K562 (cell line): ENCODE measurements around the gene MYMX. TPM values are rescaled to one million over a fixed set of nuclear protein-coding genes. Genes with fewer than 3 reads are reported as not detected.

Experiments used
- BRCA1 ChIP-seq, 2 experiments: fragments of 450-650 bp in 1 of 2; sonication (generic) in 1 of 2; formaldehyde crosslinking in 1 of 2; IDR thresholded peaks; 2 replicates each; pipeline versions ENCODE4 v1.5.0 to v1.6.1; 2017 to 2020; ENCODE audit warnings: mild to moderate bottlenecking in 1 of 2, missing genetic modification reagents in 1 of 2
- CLOCK ChIP-seq: fragments of 250-450 bp; sonication (Bioruptor Pico); IDR thresholded peaks from 2 replicates; pipeline ENCODE4 v1.4.0; 2020; ENCODE audit warnings: mild to moderate bottlenecking, moderate library complexity, borderline replicate concordance
- CTCF ChIP-seq, 3 experiments: IDR thresholded peaks in 2 of 3; conservative IDR thresholded peaks in 1 of 3; 2 replicates each; pipeline ENCODE4 v1.5.1; 2011 to 2012; ENCODE audit warnings: low read length in 3 of 3, mild to moderate bottlenecking in 3 of 3, control low read depth in 2 of 3, improper control_type of control experiment in 1 of 3, inconsistent platforms in 1 of 3, low read depth in 1 of 3, mixed read lengths in 1 of 3, moderate library complexity in 1 of 3; ENCODE audit not compliant: insufficient read depth in 2 of 3
- KDM1A ChIP-seq, 2 experiments: fragments of 450-650 bp; IDR thresholded peaks; 2 replicates each; pipeline ENCODE4 v1.6.1; 2016; ENCODE audit warnings: mild to moderate bottlenecking in 2 of 2
- MLX ChIP-seq, 2 experiments: fragments of 450-650 bp in 1 of 2; sonication (generic) in 1 of 2; formaldehyde crosslinking; conservative IDR thresholded peaks; 2 replicates each; pipeline versions ENCODE4 v1.4.0 to v1.8.1; 2020 to 2022; ENCODE audit warnings: mild to moderate bottlenecking in 1 of 2, missing genetic modification reagents in 1 of 2
- NR2F6 ChIP-seq: fragments of 450-650 bp; formaldehyde crosslinking; IDR thresholded peaks from 2 replicates; pipeline ENCODE4 v1.4.0; 2020; ENCODE audit warnings: mild to moderate bottlenecking
- PHB ChIP-seq: fragments of 250-450 bp; sonication (Bioruptor Pico); IDR thresholded peaks from 2 replicates; pipeline ENCODE4 v1.5.0; 2021
- SAFB ChIP-seq: fragments of 200-400 bp; formaldehyde crosslinking; IDR thresholded peaks from 2 replicates; pipeline ENCODE4 v1.6.1; 2017; ENCODE audit warnings: low read depth, low read length, borderline replicate concordance
- SMAD1 ChIP-seq: fragments of 150-350 bp; IDR thresholded peaks from 2 replicates; pipeline ENCODE4 v1.6.1; 2014; ENCODE audit warnings: low read length, low read depth; ENCODE audit not compliant: partially characterized antibody
- SMAD4 ChIP-seq: fragments of 250-450 bp; sonication (Bioruptor Pico); conservative IDR thresholded peaks from 2 replicates; pipeline ENCODE4 v1.8.0; 2021; ENCODE audit warnings: inconsistent platforms, mild to moderate bottlenecking, moderate library complexity
- SNIP1 ChIP-seq: fragments of 450-650 bp; IDR thresholded peaks from 2 replicates; pipeline ENCODE4 v1.7.1; 2017; ENCODE audit warnings: low read depth, mild to moderate bottlenecking
- TAF1 ChIP-seq: IDR thresholded peaks from 2 replicates; pipeline ENCODE4 v1.6.1; 2011; ENCODE audit warnings: mild to moderate bottlenecking, low read length, moderate library complexity; ENCODE audit not compliant: insufficient read depth, control insufficient read depth, severe bottlenecking; ENCODE audit errors: extremely low read depth
- TFAP4 ChIP-seq: sonication (generic); formaldehyde crosslinking; IDR thresholded peaks from 2 replicates; pipeline ENCODE4 v1.8.0; 2022; ENCODE audit warnings: missing genetic modification reagents, mild to moderate bottlenecking, moderate library complexity, borderline replicate concordance
- THAP7 ChIP-seq: fragments of 250-450 bp; sonication (Bioruptor Pico); IDR thresholded peaks from 2 replicates; pipeline ENCODE4 v1.5.0; 2021
- XRCC4 ChIP-seq: IDR thresholded peaks from one replicate; pipeline ENCODE4 v1.6.1; 2011; ENCODE audit not compliant: insufficient read depth, insufficient read length; ENCODE audit errors: extremely low read depth
- ZNF146 ChIP-seq: IDR thresholded peaks from one replicate; pipeline ENCODE4 v1.6.1; 2018; ENCODE audit warnings: missing compliant biosample characterization; ENCODE audit not compliant: unreplicated experiment
- ZNF24 ChIP-seq: fragments of 450-650 bp; IDR thresholded peaks from 2 replicates; pipeline ENCODE4 v1.6.1; 2016
- ZNF41 ChIP-seq: fragments of 250-450 bp; sonication (Bioruptor Pico); conservative IDR thresholded peaks from 2 replicates; pipeline ENCODE4 v1.4.0; 2020; ENCODE audit warnings: mild to moderate bottlenecking
- ZNF76 ChIP-seq: fragments of 250-450 bp; sonication (Bioruptor Pico); IDR thresholded peaks from 2 replicates; pipeline ENCODE4 v1.4.0; 2020; ENCODE audit warnings: mild to moderate bottlenecking, moderate library complexity, borderline replicate concordance
- ZNF77 ChIP-seq: fragments of 250-450 bp; sonication (Bioruptor Pico); IDR thresholded peaks from 2 replicates; pipeline ENCODE4 v1.5.0; 2020
- polyA plus RNA-seq, 8 experiments: library from polyadenylated mRNA; depleted of rRNA in 4 of 8; stranded (reverse) in 5 of 8; unstranded in 3 of 8; fragments of >200 nt; fragmentation: Nextera tagmentation in 2 of 8; fragmentation: Illumina TruSeq in 1 of 8; extraction: Ambion mirVana in 2 of 8; extraction: Trizol in 1 of 8; gene quantifications; 2 replicates each; pipeline versions ENCODE4 v1.2.1 to v1.2.3, GENCODE V29; 2011 to 2014; ENCODE audit warnings: inconsistent platforms in 1 of 8, missing spikeins in 1 of 8
- total RNA-seq, 7 experiments: library from RNA; depleted of rRNA in 6 of 7; stranded (reverse); fragments of >200 nt in 6 of 7; fragmentation: Illumina TruSeq in 2 of 7; extraction: Trizol in 2 of 7; gene quantifications; 2 replicates each; pipeline versions ENCODE4 v1.2.1 to v1.2.3, GENCODE V29; 2011 to 2021; ENCODE audit warnings: low replicate concordance in 1 of 7

Gene MYMX
- total and polyA plus RNA-seq, 9 of the 15 experiments (the other 6 are each of a cell fraction or from before 2014, with no cell fraction given) = 0.12 TPM; not detected in 8

- no peak for TF ChIP-seq MLX (CRISPR knock-in tag; conservative IDR thresholded peaks at IDR 0.05)
- TF ChIP-seq ZNF76 (CRISPR knock-in tag) = no peak
- TF ChIP-seq TFAP4 (CRISPR knock-in tag) = peak; percentile 88
- TF ChIP-seq SAFB = no peak
- peak; percentile 48 for TF ChIP-seq SMAD1
- TF ChIP-seq KDM1A (IDR thresholded peaks at IDR 0.05) = peak; percentile 89 to 91
- no peak for TF ChIP-seq THAP7
- no peak for TF ChIP-seq ZNF41 (CRISPR knock-in tag)
- peak; percentile 43 for TF ChIP-seq TAF1
- TF ChIP-seq CLOCK (CRISPR knock-in tag) = peak; percentile 42; the same call in 1 of the 2 replicates
- no peak for TF ChIP-seq XRCC4
- TF ChIP-seq NR2F6 (CRISPR knock-in tag) = no peak
- TF ChIP-seq ZNF24 = 0 out of 2 replicates have a peak, but pooled peaks have one; percentile 68
- TF ChIP-seq SMAD4 (CRISPR knock-in tag) = peak; percentile 95
- TF ChIP-seq PHB = no peak
- TF ChIP-seq ZNF77 (CRISPR knock-in tag) = no peak
- no peak for TF ChIP-seq SNIP1
- no peak for TF ChIP-seq CTCF (IDR thresholded peaks at IDR 0.05 in 2 of 3, conservative IDR thresholded peaks at IDR 0.05 in 1 of 3; ENCODE audit: insufficient read depth in 2 of 3, low read depth in 1 of 3, low read length in 3 of 3)
- TF ChIP-seq BRCA1 (IDR thresholded peaks at IDR 0.05) = no peak
- TF ChIP-seq BRCA1 (CRISPR knock-in tag; IDR thresholded peaks at IDR 0.05) = no peak
- TF ChIP-seq ZNF146 = no peak
Measured at GRCh38 chr6:44225579-44226325, 9.0 kb downstream of the MYMX start (continued).
